GM12878 (cell line): ENCODE results near the gene N4BP2L1. TPM values are rescaled to one million over a fixed set of nuclear protein-coding genes. Genes with fewer than 3 reads are reported as not detected.

Experiments used
- ATAC-seq: fragments of 200-7000 bp; cut with Tn5 transposase; 3 replicates; pipeline ENCODE4 v1.9.1; 2020; ENCODE audit warnings: mild to moderate bottlenecking, moderate library complexity
- BruUV-seq: library from RNA; stranded (reverse); fragments of 400-500 nt; replicated peaks from 2 replicates; lab custom pipeline; 2021; lab: Mats Ljungman, UMichigan
- CTCF ChIA-PET: fragments of 300-600 bp; sonication (Branson Sonifier 250); formaldehyde crosslinking; extraction: SDS; loops from one replicate; lab custom pipeline; 2021; ENCODE audit warnings: inconsistent platforms; lab: Yijun Ruan, JAX
- POLR2A ChIA-PET: fragments of 350-600 bp; formaldehyde crosslinking; extraction: SDS; loops from one replicate; lab custom pipeline; 2021; ENCODE audit warnings: inconsistent platforms; lab: Charles Lee
- RAD21 ChIA-PET: fragments of 300-600 bp; sonication (Branson Sonifier 250); formaldehyde crosslinking; loops from one replicate; lab custom pipeline; 2023; ENCODE audit warnings: antibody characterized with exemption; ENCODE audit not compliant: unreplicated experiment; lab: Charles Lee
- SMC1A ChIA-PET: fragments of 300-600 bp; sonication (Branson Sonifier 250); formaldehyde crosslinking; loops from one replicate; lab custom pipeline; 2023; ENCODE audit not compliant: unreplicated experiment, uncharacterized antibody; lab: Charles Lee
- DNase-seq: peaks from one replicate; pipeline ENCODE4 v3.0.0-alpha.2; 2011; ENCODE audit warnings: low read depth, low spot score
- FAIRE-seq: peaks from 3 replicates; lab custom pipeline; 2011; peaks lifted over from hg19 to GRCh38; lab: Jason Lieb, UNC
- H2AFZ ChIP-seq: 2 replicates; pipeline ENCODE4 v1.6.0; 2011; ENCODE audit warnings: low read depth, low read length, control low read depth; ENCODE audit not compliant: control insufficient read depth
- H3K27ac ChIP-seq: 2 replicates; pipeline ENCODE4 v1.5.1; 2011; ENCODE audit warnings: control low read depth; ENCODE audit not compliant: control insufficient read depth, insufficient read depth
- H3K27me3 ChIP-seq, 2 experiments: replicated peaks in 1 of 2; 2 replicates each; pipeline versions ENCODE4 v1.6.0 to v1.6.1; 2011; ENCODE audit warnings: low read length in 1 of 2; ENCODE audit not compliant: control insufficient read depth in 2 of 2, insufficient read depth in 2 of 2
- H3K36me3 ChIP-seq, 2 experiments: 2 replicates each; pipeline ENCODE4 v1.5.1; 2011; ENCODE audit warnings: low read length in 1 of 2; ENCODE audit not compliant: control insufficient read depth in 2 of 2, insufficient read depth in 2 of 2
- H3K4me1 ChIP-seq: 2 replicates; pipeline ENCODE4 v1.6.1; 2011; ENCODE audit warnings: mild to moderate bottlenecking, low read length, moderate library complexity, mixed read lengths; ENCODE audit not compliant: control insufficient read depth, insufficient read depth
- H3K4me2 ChIP-seq: 2 replicates; pipeline ENCODE4 v1.6.0; 2011; ENCODE audit warnings: control low read depth; ENCODE audit not compliant: control insufficient read depth, insufficient read depth
- H3K4me3 ChIP-seq: fragments of 200-600 bp; sonication (generic); 2 replicates; pipeline ENCODE4 v1.5.1; 2016
- H3K79me2 ChIP-seq: 2 replicates; pipeline ENCODE4 v1.6.0; 2011; ENCODE audit warnings: low read length; ENCODE audit not compliant: control insufficient read depth, insufficient read depth
- H3K9ac ChIP-seq: 2 replicates; pipeline ENCODE4 v1.8.0; 2011; ENCODE audit warnings: low read length, control low read depth, mixed read lengths; ENCODE audit not compliant: control insufficient read depth, insufficient read depth
- H3K9me3 ChIP-seq: replicated peaks from 3 replicates; pipeline ENCODE4 v1.5.1; 2011; ENCODE audit warnings: mild to moderate bottlenecking, low read length; ENCODE audit not compliant: control insufficient read depth, insufficient read depth
- H4K20me1 ChIP-seq: 2 replicates; pipeline ENCODE4 v1.6.0; 2011; ENCODE audit not compliant: control insufficient read depth, insufficient read depth
- CTCF ChIP-seq, 3 experiments: IDR thresholded peaks in 2 of 3; conservative IDR thresholded peaks in 1 of 3; 2 replicates each; pipeline ENCODE4 v1.5.1; 2011; ENCODE audit warnings: low read depth in 3 of 3, low read length in 3 of 3, mild to moderate bottlenecking in 3 of 3, control low read depth in 2 of 3, moderate library complexity in 2 of 3, inconsistent platforms in 1 of 3, mixed read lengths in 1 of 3; ENCODE audit not compliant: control insufficient read depth in 2 of 3, insufficient read depth in 1 of 3; ENCODE audit errors: extremely low read depth in 1 of 3
- RAD21 ChIP-seq: IDR thresholded peaks from 2 replicates; pipeline ENCODE4 v1.6.1; 2011; ENCODE audit warnings: mild to moderate bottlenecking, low read depth, low read length, moderate library complexity; ENCODE audit not compliant: insufficient read depth
- SMC3 ChIP-seq: IDR thresholded peaks from 2 replicates; pipeline ENCODE4 v1.6.1; 2011; ENCODE audit warnings: low read length, improper control_type of control experiment, borderline replicate concordance
- TCF7 ChIP-seq: IDR thresholded peaks from 2 replicates; pipeline ENCODE4 v1.6.1; 2014; ENCODE audit warnings: antibody characterized with exemption, borderline replicate concordance
- WGBS: methylation state at CpG from one replicate; pipeline ENCODE4 v1.1.6; 2016; ENCODE audit warnings: low lambda C conversion rate; ENCODE audit not compliant: insufficient replicate concordance, insufficient coverage; ENCODE audit errors: missing lambda C conversion rate; 5-methylcytosine and 5-hydroxymethylcytosine counted together
- in situ Hi-C: fragments of 300-500 bp; cut with MboI; formaldehyde crosslinking; loops from 9 replicates; pipeline ENCODE4 v1.14.3; 2018; ENCODE audit warnings: mixed read lengths
- intact Hi-C: fragments of 100-400 bp; cut with micrococcal nuclease; formaldehyde crosslinking; loops from one replicate; pipeline ENCODE4 v1.14.2; 2022; ENCODE audit not compliant: unreplicated experiment
- polyA plus RNA-seq, 11 experiments: library from polyadenylated mRNA; depleted of rRNA in 4 of 11; unstranded in 6 of 11; stranded (reverse) in 5 of 11; fragments of >200 nt; fragmentation: Nextera tagmentation in 4 of 11; fragmentation: Illumina TruSeq in 1 of 11; extraction: Ambion mirVana in 4 of 11; extraction: Trizol in 1 of 11; gene quantifications; 1 replicate in 1 of 11; 2 replicates in 10 of 11; pipeline versions ENCODE4 v1.2.1 to v1.2.3, GENCODE V29; 2011 to 2016; ENCODE audit warnings: inconsistent platforms in 2 of 11, missing spikeins in 2 of 11, low read depth in 1 of 11
- total RNA-seq, 4 experiments: library from RNA; depleted of rRNA in 3 of 4; stranded (reverse); fragments of >200 nt in 3 of 4; fragmentation: Illumina TruSeq in 1 of 4; extraction: Trizol in 1 of 4; gene quantifications; 2 replicates each; pipeline versions ENCODE4 v1.2.1 to v1.2.3, GENCODE V29; 2013 to 2021

The N4BP2L1 gene
- total and polyA plus RNA-seq, 10 of the 15 experiments (the other 5 are each of a cell fraction or from before 2014, with no cell fraction given) = 3.3 to 42.5 (median 16.2) TPM

GRCh38 chr13:32381539-32381938, 46.4 kb downstream of the N4BP2L1 start:
- Histone ChIP-seq H3K4me2 (no peak overlapping the region), H4K20me1 (no peaks in the 10 kb centered on the region), H2AFZ (peak overlapping the region; percentile 29; the same call in 1 of the 2 replicates), H3K79me2 (no peaks in the 10 kb centered on the region), H3K27ac (no peak overlapping the region), H3K9ac (no peak overlapping the region), H3K36me3 (peaks cover 3 to 15% of the 10 kb centered on the region in 2 experiments), H3K9me3 (no peaks in the 10 kb centered on the region), H3K27me3 (no peaks in the 10 kb centered on the region), H3K4me1 (no peaks in the 10 kb centered on the region), H3K4me3 (no peak overlapping the region)
- TF ChIP-seq TCF7 (no peak), RAD21 (peak; percentile 75), SMC3 (peak; percentile 55; the same call in 1 of the 2 replicates), CTCF (IDR thresholded peaks at IDR 0.05 in 2 of 3, conservative IDR thresholded peaks at IDR 0.05 in 1 of 3; ENCODE audit: control insufficient read depth in 2 of 3, extremely low read depth in 1 of 3, insufficient read depth in 1 of 3, low read depth in 3 of 3, low read length in 3 of 3) (peak; percentile 56 to 71 (median 61); a peak in 5 of 6 replicates)
- CTCF ChIA-PET = interaction anchor here (0.7 to 3.8 kb wide), 14 partner anchors 9 to 557 kb away, joined by 3 to 51 read pairs (median 3); no protein-coding TSS in a partner anchor
- DNase-seq (no peak), FAIRE-seq (no peak), ATAC-seq (peak; percentile 53)
- in situ Hi-C loops (no loop called here), intact Hi-C loops (loop anchor here (1.0 kb wide), 1 partner anchor 200 kb away; no protein-coding TSS in a partner anchor)
- SMC1A ChIA-PET = interaction anchor here (0.8 to 2.9 kb wide), 5 partner anchors 9 to 199 kb away, joined by 3 to 22 read pairs (median 3); no protein-coding TSS in a partner anchor
- WGBS = 81% methylated on average over 3 of the region's 3 CpGs
- POLR2A ChIA-PET = no interaction called here
- no TSS peak for BruUV-seq
- RAD21 ChIA-PET = interaction anchor here (0.6 to 3.5 kb wide), 4 partner anchors 12 to 204 kb away, joined by 3 to 27 read pairs (median 3); no protein-coding TSS in a partner anchor
